ENCODE measurements around the gene CYB561. TPM values are rescaled to one million over a fixed set of nuclear protein-coding genes. Genes with fewer than 3 reads are reported as not detected.

The CYB561 gene
- total RNA-seq, 1 donor from 2014 or later: 8.1 TPM

DNA sequence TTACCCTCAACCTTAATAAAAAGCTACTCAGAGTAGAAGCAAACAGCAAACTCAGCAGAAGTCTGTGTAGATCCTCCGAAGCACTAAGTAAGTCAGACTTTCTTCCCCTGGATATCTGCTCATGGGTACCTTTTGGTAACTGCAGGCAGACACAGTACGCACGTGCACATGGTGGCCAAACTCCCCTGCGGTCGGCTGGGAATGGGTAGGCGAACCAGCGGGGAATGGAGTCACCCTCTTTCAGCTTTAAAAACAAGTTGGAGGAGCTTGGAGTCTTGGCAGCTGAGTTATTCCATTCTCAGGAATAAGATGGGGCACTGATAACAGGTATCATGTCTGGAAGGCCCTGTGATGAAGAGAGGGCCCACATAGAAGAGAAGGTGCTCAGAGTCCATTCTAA, 16.3 kb downstream of the CYB561 start:
- TF ChIP-seq EZH2 (IDR thresholded peaks at IDR 0.05; ENCODE audit: insufficient read depth, low read length) (no peak), CTCF (IDR thresholded peaks at IDR 0.05; ENCODE audit: insufficient read depth, low read depth, low read length) (no peak)
- FAIRE-seq (no peak), DNase-seq (ENCODE audit: low read depth) (no peak)
- Mint-ChIP-seq H3K4me1 (ENCODE audit: low read depth, unreplicated experiment) (peaks cover 14% of the 10 kb centered on the region), H3K27me3 (ENCODE audit: low read depth, unreplicated experiment) (no peaks in the 10 kb centered on the region), H3K36me3 (ENCODE audit: low read depth, unreplicated experiment) (no peaks in the 10 kb centered on the region), H3K9me3 (ENCODE audit: unreplicated experiment) (no peaks in the 10 kb centered on the region), H3K27ac (ENCODE audit: unreplicated experiment) (no peak overlapping the region), H3K4me3 (ENCODE audit: unreplicated experiment) (no peak overlapping the region)
- Histone ChIP-seq H3K27me3 (ENCODE audit: insufficient read depth, low read length) (no peaks in the 10 kb centered on the region), H3K36me3 (ENCODE audit: insufficient read depth, low read length) (no peaks in the 10 kb centered on the region), H3K4me2 (ENCODE audit: low read length) (no peak overlapping the region), H3K79me2 (ENCODE audit: insufficient read depth, low read length) (no peaks in the 10 kb centered on the region), H3K9me3 (ENCODE audit: insufficient read depth, low read depth, low read length) (no peaks in the 10 kb centered on the region), H2AFZ (ENCODE audit: low read depth, low read length) (no peak overlapping the region), H3K27ac (ENCODE audit: low read depth, low read length) (no peak overlapping the region), H3K9ac (ENCODE audit: low read length) (no peak overlapping the region), H3K4me1 (ENCODE audit: insufficient read depth, low read length) (peaks cover 29% of the 10 kb centered on the region), H4K20me1 (ENCODE audit: insufficient read depth, low read length) (peaks cover 35% of the 10 kb centered on the region), H3K4me3 (ENCODE audit: insufficient read depth, low read depth, low read length) (no peak overlapping the region)

DNA sequence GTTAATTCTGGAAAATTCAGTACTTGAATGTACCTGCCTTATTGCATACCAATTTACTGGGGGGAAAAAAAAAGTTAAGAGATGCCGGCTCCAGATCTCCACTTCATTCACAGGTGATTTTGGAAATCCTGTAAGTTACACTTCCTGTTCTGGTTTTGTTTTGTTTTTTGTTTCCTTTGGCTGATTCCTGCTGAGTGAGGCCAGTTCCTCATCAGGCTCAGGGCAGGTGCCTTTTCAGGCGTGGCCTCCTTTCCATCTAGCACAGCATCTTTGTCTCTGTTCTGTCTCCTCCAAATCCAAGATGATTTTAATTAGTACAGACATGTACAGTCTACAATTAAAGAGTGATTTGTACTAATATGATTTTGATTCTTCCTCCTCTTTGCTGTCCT, 19.2 kb downstream of the CYB561 start:
- peaks cover 5% of the 10 kb centered on the region for H3K36me3 ChIP-seq (ENCODE audit: insufficient read depth, low read length)
- H3K9me3 ChIP-seq (ENCODE audit: insufficient read depth, low read depth, low read length): no peaks in the 10 kb centered on the region
- peaks cover 32% of the 10 kb centered on the region for H4K20me1 ChIP-seq (ENCODE audit: insufficient read depth, low read length)
- TF ChIP-seq EZH2 (IDR thresholded peaks at IDR 0.05; ENCODE audit: insufficient read depth, low read length): no peak
- TF ChIP-seq CTCF (IDR thresholded peaks at IDR 0.05; ENCODE audit: insufficient read depth, low read depth, low read length): no peak
- no peak for DNase-seq (ENCODE audit: low read depth)
- H3K9ac ChIP-seq (ENCODE audit: low read length): no peak overlapping the region
- H3K79me2 ChIP-seq (ENCODE audit: insufficient read depth, low read length): no peaks in the 10 kb centered on the region
- no peak overlapping the region for H3K4me2 ChIP-seq (ENCODE audit: low read length)
- Mint-ChIP-seq H3K36me3 (ENCODE audit: low read depth, unreplicated experiment) (peaks cover 4% of the 10 kb centered on the region), H3K27ac (ENCODE audit: unreplicated experiment) (no peak overlapping the region), H3K4me1 (ENCODE audit: low read depth, unreplicated experiment) (peaks cover 16% of the 10 kb centered on the region), H3K27me3 (ENCODE audit: low read depth, unreplicated experiment) (no peaks in the 10 kb centered on the region), H3K4me3 (ENCODE audit: unreplicated experiment) (no peak overlapping the region), H3K9me3 (ENCODE audit: unreplicated experiment) (no peaks in the 10 kb centered on the region)
- no peak overlapping the region for H2AFZ ChIP-seq (ENCODE audit: low read depth, low read length)
- no peak for FAIRE-seq
- H3K4me1 ChIP-seq (ENCODE audit: insufficient read depth, low read length): peaks cover 4% of the 10 kb centered on the region
- H3K4me3 ChIP-seq (ENCODE audit: insufficient read depth, low read depth, low read length): no peak overlapping the region
- no peak overlapping the region for H3K27ac ChIP-seq (ENCODE audit: low read depth, low read length)
- no peaks in the 10 kb centered on the region for H3K27me3 ChIP-seq (ENCODE audit: insufficient read depth, low read length)

- H3K36me3 Mint-ChIP-seq (ENCODE audit: low read depth, unreplicated experiment): peaks cover 6% of the 10 kb centered on the region
- peaks cover 16% of the 10 kb centered on the region for H3K4me1 Mint-ChIP-seq (ENCODE audit: low read depth, unreplicated experiment)
- Histone ChIP-seq H3K9me3 (ENCODE audit: insufficient read depth, low read depth, low read length) (no peaks in the 10 kb centered on the region), H3K4me1 (ENCODE audit: insufficient read depth, low read length) (no peaks in the 10 kb centered on the region), H3K4me2 (ENCODE audit: low read length) (no peak overlapping the region), H3K4me3 (ENCODE audit: insufficient read depth, low read depth, low read length) (no peak overlapping the region), H3K79me2 (ENCODE audit: insufficient read depth, low read length) (no peaks in the 10 kb centered on the region), H4K20me1 (ENCODE audit: insufficient read depth, low read length) (peaks cover 39% of the 10 kb centered on the region), H3K9ac (ENCODE audit: low read length) (no peak overlapping the region), H3K27ac (ENCODE audit: low read depth, low read length) (no peak overlapping the region), H3K27me3 (ENCODE audit: insufficient read depth, low read length) (no peaks in the 10 kb centered on the region), H2AFZ (ENCODE audit: low read depth, low read length) (no peak overlapping the region), H3K36me3 (ENCODE audit: insufficient read depth, low read length) (peaks cover 7% of the 10 kb centered on the region)
- FAIRE-seq (no peak), DNase-seq (ENCODE audit: low read depth) (no peak)
- H3K4me3 Mint-ChIP-seq (ENCODE audit: unreplicated experiment): no peak overlapping the region
- H3K9me3 Mint-ChIP-seq (ENCODE audit: unreplicated experiment): no peaks in the 10 kb centered on the region
- no peak overlapping the region for H3K27ac Mint-ChIP-seq (ENCODE audit: unreplicated experiment)
- H3K27me3 Mint-ChIP-seq (ENCODE audit: low read depth, unreplicated experiment): no peaks in the 10 kb centered on the region
- TF ChIP-seq CTCF (IDR thresholded peaks at IDR 0.05; ENCODE audit: insufficient read depth, low read depth, low read length) (no peak), EZH2 (IDR thresholded peaks at IDR 0.05; ENCODE audit: insufficient read depth, low read length) (no peak)
Measured at GRCh38 chr17:63426041-63426916, 19.8 kb downstream of the CYB561 start.
